ENCODE results near the gene SLC44A1.
A peak's percentile ranks its signal among the peaks of the same experiment; 100 is the strongest.

SLC44A1 gene

DNA sequence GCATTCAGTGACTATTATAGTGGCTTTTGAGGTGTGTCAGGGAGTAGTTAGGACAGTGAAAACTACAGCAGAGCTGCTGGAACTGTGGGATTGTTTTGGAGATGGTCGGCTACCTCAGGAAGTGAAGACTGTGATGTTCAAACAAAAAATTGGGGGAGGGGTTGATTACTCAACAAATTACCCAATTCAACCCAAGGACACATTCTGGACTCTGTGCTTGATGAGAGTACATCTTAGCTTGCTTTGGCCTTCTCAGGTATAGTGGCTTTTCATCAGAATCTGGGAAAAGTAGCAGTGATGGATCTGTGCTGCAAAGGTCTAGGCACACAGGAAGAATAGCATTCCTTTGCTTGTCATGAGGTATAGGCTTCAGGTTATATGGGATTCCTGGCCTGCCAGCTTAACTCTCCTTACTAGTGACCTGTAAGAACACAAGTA, 47.0 kb downstream of the SLC44A1 start:
- Histone ChIP-seq H3K27me3 (ENCODE audit: insufficient read depth, low read length) (no peaks in the 10 kb centered on the region), H3K36me3 (ENCODE audit: insufficient read depth, low read depth, low read length) (no peaks in the 10 kb centered on the region), H3K4me3 (ENCODE audit: low read length) (no peak overlapping the region), H3K9ac (ENCODE audit: low read depth, low read length) (peak overlapping the region; percentile 45; the same call in 1 of the 2 replicates), H3K27ac (ENCODE audit: low read length) (peak overlapping the region; percentile 34), H3K4me1 (ENCODE audit: insufficient read depth, low read length) (peaks cover 57% of the 10 kb centered on the region), H3K9me3 (ENCODE audit: insufficient read depth, low read depth, low read length) (no peaks in the 10 kb centered on the region)

- Histone ChIP-seq H3K9ac (ENCODE audit: low read depth, low read length) (peak overlapping the region; percentile 45), H3K9me3 (ENCODE audit: insufficient read depth, low read depth, low read length) (no peaks in the 10 kb centered on the region), H3K4me1 (ENCODE audit: insufficient read depth, low read length) (peaks cover 62% of the 10 kb centered on the region), H3K4me3 (ENCODE audit: low read length) (no peak overlapping the region), H3K27me3 (ENCODE audit: insufficient read depth, low read length) (no peaks in the 10 kb centered on the region), H3K27ac (ENCODE audit: low read length) (peak overlapping the region; percentile 34), H3K36me3 (ENCODE audit: insufficient read depth, low read depth, low read length) (no peaks in the 10 kb centered on the region)
These were observed 47.5 kb downstream of the SLC44A1 start for GRCh38 chr9:105291938-105292337.

GRCh38 chr9:105293408-105293807, 49.0 kb downstream of the SLC44A1 start:
- H3K9me3 ChIP-seq (ENCODE audit: insufficient read depth, low read depth, low read length): no peaks in the 10 kb centered on the region
- H3K9ac ChIP-seq (ENCODE audit: low read depth, low read length): peak overlapping the region; percentile 72; the same call in 1 of the 2 replicates
- no peaks in the 10 kb centered on the region for H3K27me3 ChIP-seq (ENCODE audit: insufficient read depth, low read length)
- no peak overlapping the region for H3K27ac ChIP-seq (ENCODE audit: low read length)
- no peak overlapping the region for H3K4me3 ChIP-seq (ENCODE audit: low read length)
- no peaks in the 10 kb centered on the region for H3K36me3 ChIP-seq (ENCODE audit: insufficient read depth, low read depth, low read length)
- H3K4me1 ChIP-seq (ENCODE audit: insufficient read depth, low read length): peaks cover 67% of the 10 kb centered on the region

- Histone ChIP-seq H3K9ac (ENCODE audit: low read depth, low read length) (peak overlapping the region; percentile 72), H3K27me3 (ENCODE audit: insufficient read depth, low read length) (no peaks in the 10 kb centered on the region), H3K4me1 (ENCODE audit: insufficient read depth, low read length) (peaks cover 59% of the 10 kb centered on the region), H3K27ac (ENCODE audit: low read length) (peak overlapping the region; percentile 12), H3K36me3 (ENCODE audit: insufficient read depth, low read depth, low read length) (peaks cover 13% of the 10 kb centered on the region), H3K4me3 (ENCODE audit: low read length) (peak overlapping the region; percentile 56; the same call in 1 of the 2 replicates), H3K9me3 (ENCODE audit: insufficient read depth, low read depth, low read length) (no peaks in the 10 kb centered on the region)
These were observed 50.7 kb downstream of the SLC44A1 start for GRCh38 chr9:105295201-105295550.

DNA sequence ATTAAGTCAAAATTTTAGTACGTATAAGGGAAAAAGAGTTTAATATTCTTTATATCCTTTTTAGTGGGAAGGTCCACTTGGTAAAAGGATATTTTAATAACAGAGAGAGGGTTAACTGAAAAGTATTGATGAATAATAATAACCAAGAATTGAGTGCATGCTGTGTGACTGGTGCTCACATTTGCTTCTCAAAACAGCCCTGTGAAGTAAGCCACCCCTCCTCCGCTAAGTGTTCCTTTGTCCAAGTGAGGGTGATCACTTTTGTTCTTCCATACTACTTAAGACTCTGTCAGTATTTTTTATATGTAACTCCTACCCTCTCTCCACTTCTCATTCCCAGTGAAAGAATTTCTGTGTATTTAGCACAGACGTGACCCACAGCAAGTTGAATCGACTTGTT, 51.5 kb downstream of the SLC44A1 start:
- Histone ChIP-seq H3K27ac (ENCODE audit: low read length) (peak overlapping the region; percentile 93), H3K4me1 (ENCODE audit: insufficient read depth, low read length) (peaks cover 51% of the 10 kb centered on the region), H3K4me3 (ENCODE audit: low read length) (peak overlapping the region; percentile 56)

DNA sequence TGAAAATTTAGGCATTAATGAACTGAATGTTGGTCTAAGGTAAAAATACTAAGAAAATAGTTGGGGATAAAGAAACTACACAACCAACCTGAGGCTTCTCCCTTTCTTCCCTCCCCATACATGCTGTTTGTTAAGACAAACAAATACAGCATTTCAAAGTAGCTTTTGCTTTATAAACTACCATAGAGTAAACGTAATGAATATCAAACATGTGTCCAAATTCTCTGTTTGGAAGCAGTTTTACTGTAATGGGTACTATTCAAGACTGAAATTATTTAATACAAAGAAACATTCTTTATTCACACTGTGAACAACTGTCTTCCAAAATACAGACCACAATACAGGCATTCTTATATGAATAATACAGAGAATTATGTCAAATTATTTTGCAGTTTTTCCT, 52.0 kb downstream of the SLC44A1 start:
- Histone ChIP-seq H3K27me3 (ENCODE audit: insufficient read depth, low read length) (no peaks in the 10 kb centered on the region), H3K9ac (ENCODE audit: low read depth, low read length) (peak overlapping the region; percentile 75), H3K27ac (ENCODE audit: low read length) (peak overlapping the region; percentile 93), H3K4me1 (ENCODE audit: insufficient read depth, low read length) (peaks cover 47% of the 10 kb centered on the region), H3K9me3 (ENCODE audit: insufficient read depth, low read depth, low read length) (no peaks in the 10 kb centered on the region), H3K36me3 (ENCODE audit: insufficient read depth, low read depth, low read length) (peaks cover 26% of the 10 kb centered on the region), H3K4me3 (ENCODE audit: low read length) (peak overlapping the region; percentile 56; the same call in 1 of the 2 replicates)

More for the DNA sequence above, 51.5 kb downstream of the SLC44A1 start:
- Histone ChIP-seq H3K27me3 (ENCODE audit: insufficient read depth, low read length) (no peaks in the 10 kb centered on the region), H3K9me3 (ENCODE audit: insufficient read depth, low read depth, low read length) (no peaks in the 10 kb centered on the region), H3K36me3 (ENCODE audit: insufficient read depth, low read depth, low read length) (peaks cover 21% of the 10 kb centered on the region), H3K9ac (ENCODE audit: low read depth, low read length) (peak overlapping the region; percentile 75)

- peak overlapping the region; percentile 75 for H3K9ac ChIP-seq (ENCODE audit: low read depth, low read length)
- H3K4me3 ChIP-seq (ENCODE audit: low read length): peak overlapping the region; percentile 56; the same call in 1 of the 2 replicates
- peaks cover 42% of the 10 kb centered on the region for H3K4me1 ChIP-seq (ENCODE audit: insufficient read depth, low read length)
- H3K36me3 ChIP-seq (ENCODE audit: insufficient read depth, low read depth, low read length): peaks cover 27% of the 10 kb centered on the region
- peak overlapping the region; percentile 93 for H3K27ac ChIP-seq (ENCODE audit: low read length)
- no peaks in the 10 kb centered on the region for H3K27me3 ChIP-seq (ENCODE audit: insufficient read depth, low read length)
- H3K9me3 ChIP-seq (ENCODE audit: insufficient read depth, low read depth, low read length): no peaks in the 10 kb centered on the region
These were observed 52.4 kb downstream of the SLC44A1 start for GRCh38 chr9:105296877-105297287.

GRCh38 chr9:105297442-105298075, 53.1 kb downstream of the SLC44A1 start:
- peak overlapping the region; percentile 93 for H3K27ac ChIP-seq (ENCODE audit: low read length)
- no peak overlapping the region for H3K4me3 ChIP-seq (ENCODE audit: low read length)
- H3K36me3 ChIP-seq (ENCODE audit: insufficient read depth, low read depth, low read length): peaks cover 30% of the 10 kb centered on the region
- peaks cover 38% of the 10 kb centered on the region for H3K4me1 ChIP-seq (ENCODE audit: insufficient read depth, low read length)
- H3K9ac ChIP-seq (ENCODE audit: low read depth, low read length): peak overlapping the region; percentile 75
- no peaks in the 10 kb centered on the region for H3K9me3 ChIP-seq (ENCODE audit: insufficient read depth, low read depth, low read length)
- H3K27me3 ChIP-seq (ENCODE audit: insufficient read depth, low read length): no peaks in the 10 kb centered on the region

DNA sequence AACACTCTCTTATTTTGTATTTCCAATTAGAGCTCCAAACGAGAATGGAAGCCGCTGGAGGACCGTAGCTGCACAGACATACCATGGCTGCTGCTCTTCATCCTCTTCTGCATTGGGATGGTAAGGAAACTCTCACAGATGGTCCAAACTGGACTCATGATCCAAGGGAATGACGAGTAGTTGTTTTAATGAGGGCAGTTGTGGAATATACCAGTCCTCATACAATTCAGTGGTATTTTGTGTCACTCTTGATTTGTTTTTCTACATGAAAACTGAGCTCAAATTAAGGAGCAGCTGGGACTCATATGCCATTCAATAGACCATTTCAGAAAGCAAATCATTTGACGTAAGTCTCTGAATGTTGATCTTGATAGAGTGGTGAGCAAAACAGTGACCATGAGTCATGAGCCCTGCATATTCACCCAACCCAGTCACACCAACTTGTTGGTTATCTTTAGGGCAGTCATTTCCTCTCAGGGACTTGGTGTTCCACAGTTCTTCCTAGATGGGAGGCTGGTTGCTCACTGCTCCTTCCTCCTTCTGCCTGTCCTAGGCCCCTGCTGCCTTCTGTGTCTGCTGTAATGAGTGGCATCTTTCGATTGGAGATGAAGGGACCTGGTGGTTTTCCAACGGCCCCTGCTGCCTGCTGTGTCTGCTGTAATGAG, 54.9 kb downstream of the SLC44A1 start:
- Histone ChIP-seq H3K4me3 (ENCODE audit: low read length) (no peak overlapping the region), H3K36me3 (ENCODE audit: insufficient read depth, low read depth, low read length) (peaks cover 43% of the 10 kb centered on the region), H3K27me3 (ENCODE audit: insufficient read depth, low read length) (no peaks in the 10 kb centered on the region), H3K27ac (ENCODE audit: low read length) (no peak overlapping the region), H3K9me3 (ENCODE audit: insufficient read depth, low read depth, low read length) (no peaks in the 10 kb centered on the region), H3K9ac (ENCODE audit: low read depth, low read length) (no peak overlapping the region), H3K4me1 (ENCODE audit: insufficient read depth, low read length) (peaks cover 32% of the 10 kb centered on the region)

- no peak overlapping the region for H3K9ac ChIP-seq (ENCODE audit: low read depth, low read length)
- H3K36me3 ChIP-seq (ENCODE audit: insufficient read depth, low read depth, low read length): peaks cover 43% of the 10 kb centered on the region
- H3K27me3 ChIP-seq (ENCODE audit: insufficient read depth, low read length): no peaks in the 10 kb centered on the region
- H3K4me1 ChIP-seq (ENCODE audit: insufficient read depth, low read length): peaks cover 4% of the 10 kb centered on the region; the same call in 1 of the 2 replicates
- no peak overlapping the region for H3K27ac ChIP-seq (ENCODE audit: low read length)
- H3K4me3 ChIP-seq (ENCODE audit: low read length): no peak overlapping the region
- H3K9me3 ChIP-seq (ENCODE audit: insufficient read depth, low read depth, low read length): no peaks in the 10 kb centered on the region
These were observed 58.3 kb downstream of the SLC44A1 start for GRCh38 chr9:105302728-105303127.

- Histone ChIP-seq H3K27me3 (ENCODE audit: insufficient read depth, low read length) (no peaks in the 10 kb centered on the region), H3K4me3 (ENCODE audit: low read length) (no peak overlapping the region), H3K27ac (ENCODE audit: low read length) (no peak overlapping the region), H3K4me1 (ENCODE audit: insufficient read depth, low read length) (peaks cover 18% of the 10 kb centered on the region; the same call in 1 of the 2 replicates), H3K9ac (ENCODE audit: low read depth, low read length) (no peak overlapping the region; the same call in 1 of the 2 replicates), H3K9me3 (ENCODE audit: insufficient read depth, low read depth, low read length) (no peaks in the 10 kb centered on the region), H3K36me3 (ENCODE audit: insufficient read depth, low read depth, low read length) (peaks cover 25% of the 10 kb centered on the region)
These were observed 61.4 kb downstream of the SLC44A1 start for GRCh38 chr9:105305856-105306255.
